PFSK-1 (cell line): ENCODE data around the gene ZNF845.

Experiments used
- FOXP2 ChIP-seq: optimal IDR thresholded peaks from 2 replicates; pipeline ENCODE3; 2011; ENCODE audit warnings: borderline replicate concordance, control low read depth, inconsistent platforms; ENCODE audit not compliant: insufficient read depth; ENCODE audit errors: extremely low read length, extremely low read depth
- POLR2AphosphoS5 ChIP-seq: IDR thresholded peaks from 2 replicates; pipeline ENCODE4 v1.6.1; 2012; ENCODE audit warnings: low read depth, mild to moderate bottlenecking, control low read depth, low read length, moderate library complexity
- REST ChIP-seq, 2 experiments: IDR thresholded peaks; 2 replicates each; pipeline versions ENCODE4 v1.6.1 to v1.8.0; 2011 to 2012; ENCODE audit warnings: low read depth in 2 of 2, low read length in 2 of 2, control low read depth in 1 of 2, inconsistent platforms in 1 of 2, mild to moderate bottlenecking in 1 of 2, moderate library complexity in 1 of 2; ENCODE audit not compliant: insufficient read depth in 1 of 2
- SIN3A ChIP-seq: IDR thresholded peaks from 2 replicates; pipeline ENCODE4 v1.6.1; 2012; ENCODE audit warnings: mild to moderate bottlenecking, low read length, moderate library complexity, borderline replicate concordance; ENCODE audit not compliant: insufficient read depth
- TAF1 ChIP-seq: IDR thresholded peaks from 2 replicates; pipeline ENCODE4 v1.6.1; 2012; ENCODE audit warnings: low read length, control low read depth, borderline replicate concordance; ENCODE audit not compliant: insufficient read depth

ZNF845 gene

GRCh38 chr19:53396525-53396868 is 62.9 kb downstream of the ZNF845 start:
- no peak for TF ChIP-seq FOXP2
- no peak for TF ChIP-seq TAF1
- no peak for TF ChIP-seq SIN3A
- TF ChIP-seq POLR2AphosphoS5: no peak
- TF ChIP-seq REST (IDR thresholded peaks at IDR 0.05; ENCODE audit: insufficient read depth in 1 of 2, low read depth in 2 of 2, low read length in 2 of 2): no peak
